Stimulated activated CD4-positive, alpha-beta T cell treated with anti-CD3 and anti-CD28 coated beads, TNF-alpha, amount 100 ng/mL, for 24 hours (primary cell): ENCODE measurements around the gene EFHD2.
"Not testable (repeated sequence)": the region's sequence is repeated elsewhere in the genome, so short reads cannot be mapped to it uniquely, and the experiment has no call there.

ENCODE experiments used
- DNase-seq, 3 experiments: peaks; one replicate each; pipeline ENCODE4 v3.0.0-alpha.2; 2020; ENCODE audit warnings: low read depth in 3 of 3

EFHD2 gene

DNA sequence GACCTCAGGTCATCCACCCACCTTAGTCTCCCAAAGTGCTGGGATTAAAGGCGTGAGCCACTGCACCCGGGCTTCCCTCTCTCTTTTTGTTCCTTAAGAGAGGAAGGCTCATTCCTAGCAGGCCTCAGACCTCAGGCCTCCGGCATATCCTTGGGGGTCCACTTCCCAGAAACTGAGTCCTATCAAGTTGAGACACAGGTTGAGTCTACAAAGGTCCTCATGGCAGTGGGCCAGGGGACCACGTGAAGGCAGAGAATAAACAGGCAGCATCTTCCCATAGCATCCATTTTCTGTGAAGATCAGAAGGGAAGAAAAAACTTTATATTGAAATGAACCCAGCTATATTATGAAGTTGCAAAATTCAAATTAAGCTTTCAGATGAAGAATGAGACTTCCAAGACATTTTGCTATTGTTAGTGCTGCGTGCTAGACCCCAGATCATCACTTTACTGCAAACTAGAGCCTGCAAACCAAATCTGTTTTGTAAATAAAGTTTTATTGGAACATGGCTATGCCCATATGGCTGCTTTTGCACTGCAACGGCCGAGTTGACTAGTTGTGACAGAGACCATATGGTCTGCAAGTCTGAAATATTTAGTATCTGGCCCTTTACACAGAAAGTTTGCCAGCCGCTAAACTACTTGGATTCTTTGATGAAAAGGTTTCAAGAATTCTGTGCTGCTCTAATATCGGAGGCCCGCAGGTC lies 43.3 kb downstream of the EFHD2 start:
- no peak for DNase-seq

DNA sequence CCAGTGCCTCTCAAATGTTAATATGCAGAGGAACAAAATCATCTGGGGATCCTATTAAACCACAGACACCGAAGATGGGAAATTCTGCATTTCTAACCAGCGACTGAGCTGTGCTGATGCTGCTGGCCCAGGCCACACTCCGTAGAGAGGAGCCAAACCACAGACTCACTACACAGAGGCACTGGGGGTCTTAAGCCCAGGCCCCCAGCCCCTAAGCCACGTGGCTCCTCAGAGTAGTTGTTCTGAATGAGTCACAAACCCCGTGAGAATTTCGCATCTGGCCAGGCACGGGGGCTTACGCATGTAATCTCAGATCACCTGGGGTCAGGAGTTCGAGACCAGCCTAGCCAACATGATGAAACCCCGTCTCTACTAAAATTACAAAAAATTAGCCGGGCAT lies 44.0 kb downstream of the EFHD2 start:
- no peak for DNase-seq

DNA sequence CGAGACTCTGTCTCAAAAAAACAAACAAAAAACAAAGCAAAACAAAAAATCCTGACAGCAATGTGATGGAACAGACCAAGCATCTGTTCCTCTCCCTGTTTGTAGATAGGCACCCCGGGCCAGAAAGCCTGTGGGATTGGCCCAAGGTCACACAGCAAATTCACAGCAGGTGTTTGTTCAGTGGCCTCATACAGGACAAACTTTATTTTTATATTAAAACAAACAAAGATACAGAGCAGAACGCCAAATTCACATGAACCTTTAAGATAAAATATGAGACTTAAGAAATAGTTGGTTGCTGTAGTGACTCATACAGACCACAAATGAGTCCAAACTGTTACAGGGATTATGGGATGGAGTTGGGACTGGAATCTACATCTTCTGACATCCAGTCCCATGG lies 44.6 kb downstream of the EFHD2 start:
- no peak for DNase-seq

DNA sequence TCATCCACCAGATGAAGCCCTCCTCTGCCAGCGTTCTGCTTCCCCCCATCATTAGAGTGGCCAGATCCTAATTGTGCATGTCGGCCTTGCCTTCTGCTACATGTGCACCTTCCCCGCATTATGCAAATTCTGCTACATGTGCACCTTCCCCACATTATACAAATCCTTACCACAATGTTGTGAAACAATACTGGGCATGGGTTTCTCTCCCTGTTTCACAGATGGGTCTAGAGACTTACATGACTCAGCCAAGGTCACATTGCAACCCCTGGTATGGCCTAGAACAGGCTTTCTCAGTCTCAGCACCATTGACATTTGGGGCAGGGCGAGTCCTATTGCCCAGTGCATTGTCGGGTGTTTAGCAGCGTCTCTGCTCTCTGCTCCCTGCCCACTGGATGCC lies 45.8 kb downstream of the EFHD2 start:
- DNase-seq: no peak

DNA sequence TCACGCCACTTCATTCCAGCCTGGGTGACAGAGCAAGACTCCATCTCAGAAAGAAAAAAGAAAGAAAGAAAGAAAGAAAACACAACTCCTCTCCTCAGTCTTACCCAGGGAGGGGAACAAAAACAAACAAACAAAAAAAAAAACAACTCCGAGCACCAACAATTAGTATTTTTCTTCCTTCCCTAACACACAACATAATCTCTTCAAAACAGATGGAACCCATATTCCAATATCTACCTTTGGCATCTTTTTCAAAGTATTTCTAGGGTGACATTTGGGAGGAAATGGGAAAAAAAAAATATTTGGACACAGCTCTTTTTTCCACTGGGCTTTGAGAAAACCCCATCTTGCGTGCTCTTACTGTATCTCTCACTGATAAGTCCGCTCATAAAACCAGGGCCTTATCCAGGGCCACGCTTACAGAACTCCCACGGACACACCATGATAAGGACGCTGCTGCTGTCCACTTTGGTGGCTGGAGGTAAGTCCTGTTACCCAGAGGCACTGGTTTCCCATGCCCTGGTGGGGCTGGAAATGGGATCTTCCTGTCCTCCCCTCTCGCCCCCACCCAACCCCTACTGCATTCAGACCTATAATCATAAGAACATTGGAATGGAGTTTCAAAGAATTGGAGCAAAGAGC lies 46.7 kb downstream of the EFHD2 start, which contains the start of gene CELA2A:
Gene CELA2A (plus strand): TSS at position 420 of the 642 bp plus-strand sequence. CDS start 22 bp downstream, at position 442.
- no peak for DNase-seq

DNA sequence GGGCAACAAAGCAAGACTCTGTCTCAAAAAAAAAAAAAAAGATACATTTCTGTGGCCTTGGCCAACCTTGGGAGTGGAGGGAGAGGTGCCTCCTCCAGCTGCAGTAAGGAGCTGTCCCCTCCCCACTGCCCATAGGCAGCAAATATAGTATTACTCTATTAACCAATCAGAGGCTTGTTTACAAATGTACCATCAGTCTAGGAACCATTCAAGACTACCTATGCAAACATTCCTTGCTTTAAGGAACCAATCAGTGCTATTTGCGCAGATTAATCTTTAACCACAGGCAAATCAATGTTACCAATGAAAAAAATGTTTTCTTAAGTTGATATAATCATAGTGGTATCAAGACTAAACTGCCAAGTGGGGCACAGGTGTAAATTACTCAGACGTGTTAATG lies 47.9 kb downstream of the EFHD2 start:
- DNase-seq: no peak

DNA sequence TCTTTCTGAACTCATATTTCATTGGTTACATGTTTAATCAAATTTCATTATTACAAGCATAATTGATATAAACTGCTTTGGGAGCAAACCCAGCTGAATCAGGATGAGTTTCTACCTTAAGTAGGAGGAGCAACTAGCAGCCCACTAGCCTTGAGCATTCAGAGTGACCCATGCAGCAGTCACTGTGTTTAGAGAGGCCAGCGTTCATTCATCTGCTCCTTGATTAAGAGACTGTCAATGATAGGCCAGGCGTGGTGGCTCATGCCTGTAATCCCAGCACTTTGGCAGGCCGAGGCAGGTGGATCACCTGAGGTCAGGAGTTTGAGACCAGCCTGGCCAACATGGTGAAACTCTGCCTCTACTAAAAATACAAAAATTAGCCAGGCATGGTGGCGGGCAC lies 48.7 kb downstream of the EFHD2 start:
- DNase-seq: not testable (repeated sequence)

DNA sequence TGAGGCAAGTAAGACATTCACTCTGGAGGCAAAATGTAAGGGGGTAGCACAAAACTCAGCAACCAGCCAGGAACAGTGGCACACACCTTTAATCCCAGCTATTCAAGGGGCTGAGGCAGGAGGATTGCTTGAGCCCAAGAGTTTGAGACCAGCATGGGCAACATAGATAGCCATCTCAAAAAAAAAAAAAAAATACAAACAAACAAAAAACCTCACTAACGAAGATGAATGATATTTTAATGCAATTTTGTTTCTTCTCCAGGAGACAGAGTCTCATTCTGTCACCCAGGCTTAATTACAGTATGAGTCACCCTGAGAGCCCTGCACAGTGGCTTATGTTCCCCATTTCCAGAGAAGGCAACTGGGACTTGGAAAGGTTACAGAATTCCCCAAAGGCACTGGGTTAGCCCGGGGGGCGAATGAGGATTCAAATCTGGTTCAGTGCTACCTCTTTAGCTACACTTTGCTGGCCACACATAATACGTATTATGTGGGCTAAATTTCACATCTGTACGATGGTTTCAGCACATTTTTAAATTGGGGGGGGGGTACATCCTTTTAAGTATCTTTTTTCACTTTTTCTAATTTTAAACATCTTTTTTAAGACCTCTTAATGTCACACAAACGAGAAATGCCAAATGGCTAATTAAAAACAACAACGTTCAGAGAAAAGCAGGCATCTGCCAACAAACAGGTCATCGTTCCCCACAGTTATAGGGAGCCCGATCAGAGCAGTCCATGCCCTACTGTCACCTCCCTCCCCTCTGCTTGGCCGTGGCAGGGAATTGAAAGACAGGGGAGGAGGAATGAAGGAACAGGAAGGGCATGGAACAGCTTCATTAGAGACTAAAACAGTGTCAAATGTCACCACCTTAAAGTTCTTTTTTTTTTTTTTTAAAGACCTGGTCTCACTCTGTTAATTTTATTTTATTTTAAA lies 50.4 kb downstream of the EFHD2 start:
- no peak for DNase-seq

DNA sequence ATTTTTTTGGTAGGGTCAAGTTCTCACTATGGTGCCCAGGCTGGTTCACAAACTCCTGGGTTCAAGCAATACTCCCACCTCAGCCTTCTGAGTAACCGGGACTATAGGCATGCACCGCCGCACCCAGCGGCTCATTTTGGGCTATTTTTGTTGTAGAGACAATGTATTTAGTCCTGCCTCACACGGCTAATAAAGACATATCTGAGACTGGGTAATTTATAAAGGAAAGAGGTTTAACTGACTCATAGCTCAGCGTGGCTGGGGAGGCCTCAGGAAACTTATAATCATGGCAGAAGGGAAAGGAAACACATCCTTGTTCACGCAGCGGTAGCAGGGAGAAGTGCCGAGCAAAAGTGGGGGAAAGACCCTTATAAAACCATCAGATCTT lies 51.0 kb downstream of the EFHD2 start:
- DNase-seq: no peak

DNA sequence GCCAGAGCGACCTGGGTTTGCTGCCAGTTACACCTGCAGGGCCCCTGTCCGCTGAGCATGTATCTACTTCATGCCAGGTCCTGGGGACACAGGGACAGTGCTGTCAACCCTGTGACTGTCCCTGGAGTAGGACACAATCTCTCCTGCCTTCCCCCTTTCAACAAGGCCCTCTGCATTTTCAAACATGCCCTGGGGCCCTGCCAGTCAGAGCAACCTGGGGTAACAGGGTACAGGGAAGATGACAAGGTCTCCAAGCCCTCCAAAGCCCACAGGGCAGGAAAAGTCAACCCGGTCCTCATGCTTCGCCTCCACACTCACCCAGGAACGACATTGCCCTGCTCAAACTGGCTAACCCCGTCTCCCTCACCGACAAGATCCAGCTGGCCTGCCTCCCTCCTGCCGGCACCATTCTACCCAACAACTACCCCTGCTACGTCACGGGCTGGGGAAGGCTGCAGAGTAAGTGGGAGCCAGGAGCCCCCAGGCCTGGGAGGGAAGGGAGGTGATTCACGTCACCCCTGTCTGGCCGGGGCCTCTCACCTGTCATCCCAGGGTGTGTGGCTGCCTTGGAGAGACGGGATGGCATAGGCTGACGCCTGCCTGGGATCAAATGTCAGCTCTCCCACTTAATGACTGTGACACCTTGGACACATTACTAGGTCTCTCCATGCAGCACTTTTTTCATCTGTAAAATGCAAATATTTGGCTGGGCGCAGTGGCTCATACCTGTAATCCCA lies 53.5 kb downstream of the EFHD2 start:
- not testable (repeated sequence) for DNase-seq

DNA sequence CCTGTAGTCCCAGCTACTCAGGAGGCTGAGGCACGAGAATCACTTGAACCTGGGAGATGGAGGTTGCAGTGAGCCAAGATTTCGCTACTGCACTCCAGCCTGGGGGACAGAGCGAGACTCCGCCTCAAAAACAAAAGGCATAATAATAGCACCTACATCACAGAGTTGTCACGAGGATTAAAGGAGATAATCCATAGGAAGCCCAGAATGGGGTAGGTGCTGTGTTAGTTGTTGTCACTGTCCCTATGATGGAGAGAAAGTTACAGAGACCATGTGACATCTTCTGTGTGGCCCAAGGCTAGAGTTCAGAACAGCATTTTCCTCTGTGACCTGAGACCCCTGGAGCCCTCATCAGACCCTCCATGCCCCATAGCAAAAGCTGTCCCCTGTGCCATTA lies 54.2 kb downstream of the EFHD2 start:
- not testable (repeated sequence) for DNase-seq

DNA sequence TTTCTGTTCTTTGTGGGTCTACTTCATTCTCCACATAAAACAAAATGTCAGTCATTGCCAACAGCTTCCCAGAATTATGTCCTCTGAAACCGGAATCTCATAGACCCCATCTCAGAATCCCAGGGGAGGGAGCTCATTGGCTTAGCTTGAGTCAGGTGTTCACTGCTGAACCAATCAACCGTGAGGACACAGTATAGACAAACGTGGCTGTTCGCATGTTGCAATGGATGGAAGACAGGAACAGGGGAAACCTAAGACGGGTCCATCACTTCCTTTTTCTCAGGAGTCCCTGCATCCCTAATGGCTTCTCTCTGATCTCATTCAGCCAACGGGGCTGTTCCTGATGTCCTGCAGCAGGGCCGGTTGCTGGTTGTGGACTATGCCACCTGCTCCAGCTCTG lies 56.0 kb downstream of the EFHD2 start:
- no peak for DNase-seq

DNA sequence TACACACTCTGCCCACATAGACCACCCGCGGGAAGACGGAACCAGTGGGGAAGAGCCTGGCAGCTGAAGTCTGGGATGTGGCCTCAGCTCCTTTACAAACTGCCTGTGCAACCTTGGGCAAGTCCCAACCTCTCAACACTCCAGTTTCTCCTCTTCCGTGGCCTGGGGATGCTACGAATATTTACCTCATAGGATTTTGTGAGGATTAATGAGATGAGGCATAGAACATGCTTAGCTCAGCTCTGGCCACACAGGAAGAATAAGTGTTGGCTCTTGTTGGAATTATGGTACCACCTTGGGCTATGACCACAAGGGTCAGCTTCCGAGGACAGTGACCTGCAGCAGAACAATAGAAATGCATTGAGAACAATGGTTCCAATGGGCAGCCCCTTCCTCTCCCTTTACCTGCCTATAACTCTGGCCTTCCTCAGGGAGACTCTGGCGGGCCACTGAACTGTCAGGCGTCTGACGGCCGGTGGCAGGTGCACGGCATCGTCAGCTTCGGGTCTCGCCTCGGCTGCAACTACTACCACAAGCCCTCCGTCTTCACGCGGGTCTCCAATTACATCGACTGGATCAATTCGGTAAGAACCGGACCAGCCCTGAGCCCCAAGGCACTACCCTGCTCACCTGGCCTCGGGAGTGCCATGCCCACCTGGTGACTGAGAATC lies 57.4 kb downstream of the EFHD2 start:
- DNase-seq: not testable (repeated sequence)

DNA sequence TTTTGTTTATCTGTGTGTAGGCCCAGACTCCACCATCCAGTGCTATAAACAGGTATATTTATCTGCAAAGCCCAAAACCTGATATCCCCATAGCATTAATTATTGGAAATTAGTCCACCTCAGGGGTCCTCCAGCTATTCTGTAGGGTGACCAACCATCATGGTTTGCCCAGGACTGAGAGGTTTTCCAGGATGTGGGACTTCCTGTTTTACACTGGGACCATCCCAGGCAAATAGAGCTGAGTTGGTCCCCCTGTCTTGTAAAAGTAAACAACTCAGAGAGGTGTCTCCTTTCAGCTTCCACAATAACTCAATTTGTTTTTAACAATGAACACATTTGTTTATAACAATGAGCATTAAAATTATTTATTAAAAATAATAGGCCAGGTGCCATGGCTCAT lies 58.5 kb downstream of the EFHD2 start:
- no peak for DNase-seq

DNA sequence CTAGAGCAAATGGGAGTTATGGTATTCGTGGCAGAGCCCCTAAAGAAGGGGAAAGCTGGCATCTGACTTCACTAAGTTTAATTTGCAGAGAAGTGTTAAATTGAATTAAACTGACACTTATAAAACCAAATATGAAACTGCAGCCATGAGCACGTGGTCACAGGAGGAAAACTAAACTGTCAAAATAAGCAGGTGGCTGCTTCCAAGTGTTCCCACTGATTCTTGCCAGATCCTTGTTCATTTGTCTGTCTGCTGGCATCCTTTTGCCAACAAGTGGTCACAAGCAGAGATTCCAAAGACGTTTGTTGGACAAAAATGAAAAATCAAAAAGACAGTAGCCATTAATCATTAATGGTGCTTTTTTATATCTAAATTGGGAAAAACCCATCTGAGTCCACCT lies 59.7 kb downstream of the EFHD2 start:
- DNase-seq: no peak

DNA sequence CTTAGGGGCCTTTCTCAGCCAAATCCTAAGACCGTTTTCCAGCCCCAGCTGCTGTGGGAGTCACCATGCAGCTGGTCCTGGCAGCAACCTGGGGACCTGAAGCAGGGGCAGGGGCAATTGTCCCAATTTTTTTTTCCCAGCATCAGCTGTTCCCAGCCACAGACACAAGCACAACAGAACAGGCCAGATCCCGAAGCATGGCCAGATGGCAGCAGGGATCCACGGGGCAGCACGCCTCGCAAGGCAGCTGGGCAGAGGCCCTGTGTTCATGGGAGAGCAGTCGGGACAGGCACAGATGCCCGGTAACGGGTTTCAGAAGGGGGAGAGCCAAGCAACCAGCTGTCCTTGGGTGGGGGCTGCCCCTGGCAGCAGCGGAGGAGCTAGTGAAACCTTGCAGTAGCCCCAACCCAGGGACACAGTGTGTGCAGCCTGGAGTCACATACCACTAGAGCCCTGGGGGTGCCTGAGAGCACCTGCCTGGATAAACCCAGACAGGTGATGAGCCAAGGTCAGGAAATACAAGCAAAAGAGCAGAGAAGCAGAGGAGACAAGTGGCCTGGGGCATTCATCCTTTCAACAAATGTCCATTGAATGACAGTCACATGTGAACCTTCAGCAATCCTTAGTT lies 60.2 kb downstream of the EFHD2 start:
- not testable (repeated sequence) for DNase-seq

DNA sequence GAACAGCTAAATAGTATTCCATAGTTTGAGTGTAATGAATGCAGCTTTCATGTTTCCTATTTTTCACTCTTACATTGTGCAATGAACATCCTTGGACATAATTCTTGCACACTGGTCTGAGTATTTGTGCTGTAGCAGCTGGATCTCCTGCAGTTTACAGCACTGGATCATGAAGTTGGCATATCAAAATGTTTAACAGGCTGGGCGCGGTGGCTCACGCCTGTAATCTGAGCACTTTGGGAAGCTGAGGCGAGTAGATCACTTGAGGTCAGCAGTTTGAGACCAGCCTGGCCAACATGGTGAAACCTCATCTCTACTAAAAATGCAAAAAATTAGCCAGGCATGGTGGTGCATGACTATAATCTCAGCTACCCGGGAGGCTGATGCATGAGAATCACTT lies 61.4 kb downstream of the EFHD2 start:
- not testable (repeated sequence) for DNase-seq

DNA sequence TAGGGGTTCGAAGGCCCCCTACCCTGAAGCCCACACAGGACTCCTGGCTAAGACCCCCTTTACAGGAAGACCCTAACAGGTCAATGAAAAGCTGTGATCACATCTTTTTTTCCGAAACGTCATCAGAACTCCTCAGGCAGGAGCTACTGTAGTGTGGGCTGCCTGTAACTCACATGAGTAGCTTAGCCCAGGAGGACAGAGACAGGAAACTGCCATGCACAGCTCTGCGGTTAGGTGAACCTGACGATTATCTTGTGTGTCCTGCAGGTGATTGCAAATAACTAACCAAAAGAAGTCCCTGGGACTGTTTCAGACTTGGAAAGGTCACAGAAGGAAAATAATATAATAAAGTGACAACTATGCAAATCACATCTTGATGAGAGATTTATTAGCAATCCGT lies 62.0 kb downstream of the EFHD2 start:
- not testable (repeated sequence) for DNase-seq

DNA sequence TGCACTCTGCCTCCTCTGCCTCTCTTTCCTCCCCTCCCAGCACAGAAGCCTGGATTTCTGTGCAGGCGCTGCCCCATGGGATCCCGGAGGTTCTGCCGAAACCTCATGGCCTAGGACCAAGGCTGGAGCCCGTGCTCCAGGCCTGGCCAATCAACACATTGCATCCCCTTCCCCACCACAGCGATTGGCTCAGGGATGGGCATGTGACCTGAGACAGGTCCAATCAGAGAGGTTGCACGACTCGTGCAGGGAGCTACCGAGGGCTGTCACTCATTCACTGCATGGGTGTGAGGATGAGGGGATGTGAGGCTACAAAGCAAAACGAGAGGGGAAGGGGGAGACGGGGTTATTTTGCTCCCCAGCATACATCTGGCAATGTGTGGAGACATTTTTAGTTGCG lies 62.9 kb downstream of the EFHD2 start:
- no peak for DNase-seq

DNA sequence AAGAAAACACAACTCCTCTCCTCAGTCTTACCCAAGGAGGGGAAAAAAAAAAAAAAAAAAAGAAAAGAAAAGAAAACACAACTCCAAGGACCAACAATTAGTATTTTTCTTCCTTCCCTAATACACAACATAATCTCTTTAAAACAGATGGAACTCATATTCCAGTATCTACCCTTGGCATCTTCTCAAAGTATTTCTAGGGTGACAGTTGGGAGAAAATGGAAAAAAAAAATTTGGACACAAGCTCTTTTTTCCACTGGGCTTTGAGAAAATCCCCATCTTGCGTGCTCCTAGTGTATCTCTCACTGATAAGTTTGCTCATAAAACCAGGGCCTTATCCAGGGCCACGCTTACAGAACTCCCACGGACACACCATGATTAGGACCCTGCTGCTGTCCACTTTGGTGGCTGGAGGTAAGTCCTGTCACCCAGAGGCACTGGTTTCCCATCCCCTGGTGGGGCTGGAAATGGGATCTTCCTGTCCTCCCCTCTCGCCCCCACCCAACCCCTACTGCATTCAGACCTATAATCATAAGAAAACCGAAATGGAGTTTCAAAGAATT lies 66.1 kb downstream of the EFHD2 start, which contains the start of gene CELA2B:
Gene CELA2B (plus strand): TSS at position 353 of the 563 bp plus-strand sequence. CDS start 22 bp downstream, at position 375.
- no peak for DNase-seq
